Measurements from ENCODE around the gene ZNF516.

The ZNF516 gene

DNA sequence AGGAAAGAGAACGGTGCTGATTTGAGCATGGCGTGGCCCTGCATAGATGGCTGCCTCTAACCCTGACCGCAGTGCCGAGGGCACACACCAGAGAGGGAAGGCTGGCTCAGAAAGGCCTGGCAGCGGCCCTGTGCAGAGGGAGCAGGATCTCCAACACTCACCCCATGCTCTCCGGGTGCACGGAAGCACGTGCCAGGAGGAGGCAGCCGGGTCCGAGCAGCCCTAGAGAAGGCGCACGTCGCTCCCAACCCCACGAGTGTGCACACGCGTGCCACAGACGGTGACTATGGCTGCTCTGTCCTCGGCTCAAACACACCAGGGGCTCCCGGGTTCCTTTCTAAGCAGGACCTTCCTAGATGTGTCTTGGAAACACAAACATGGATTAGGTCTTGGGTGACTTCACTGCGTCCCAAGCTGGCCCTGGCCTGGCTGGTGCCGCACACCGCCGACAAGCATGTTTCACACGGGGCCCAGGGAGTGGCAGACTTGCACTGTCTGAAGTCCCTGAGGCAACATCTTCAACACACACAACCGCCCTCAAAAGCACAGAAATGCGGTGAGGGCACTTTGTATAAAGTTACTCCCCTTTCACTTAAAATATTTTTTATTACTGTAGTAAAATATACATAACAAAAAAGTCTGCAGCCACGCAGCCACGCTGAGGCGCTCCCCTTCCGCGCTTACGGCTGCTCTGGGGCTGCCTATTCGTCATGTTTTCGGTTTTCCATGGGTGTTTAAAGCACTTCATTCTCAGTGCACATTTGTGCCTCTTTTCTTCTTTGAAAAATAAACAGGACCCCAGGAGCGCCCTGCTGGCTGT, 110.0 kb downstream of the ZNF516 start:
- TF ChIP-seq, protein P1, sequence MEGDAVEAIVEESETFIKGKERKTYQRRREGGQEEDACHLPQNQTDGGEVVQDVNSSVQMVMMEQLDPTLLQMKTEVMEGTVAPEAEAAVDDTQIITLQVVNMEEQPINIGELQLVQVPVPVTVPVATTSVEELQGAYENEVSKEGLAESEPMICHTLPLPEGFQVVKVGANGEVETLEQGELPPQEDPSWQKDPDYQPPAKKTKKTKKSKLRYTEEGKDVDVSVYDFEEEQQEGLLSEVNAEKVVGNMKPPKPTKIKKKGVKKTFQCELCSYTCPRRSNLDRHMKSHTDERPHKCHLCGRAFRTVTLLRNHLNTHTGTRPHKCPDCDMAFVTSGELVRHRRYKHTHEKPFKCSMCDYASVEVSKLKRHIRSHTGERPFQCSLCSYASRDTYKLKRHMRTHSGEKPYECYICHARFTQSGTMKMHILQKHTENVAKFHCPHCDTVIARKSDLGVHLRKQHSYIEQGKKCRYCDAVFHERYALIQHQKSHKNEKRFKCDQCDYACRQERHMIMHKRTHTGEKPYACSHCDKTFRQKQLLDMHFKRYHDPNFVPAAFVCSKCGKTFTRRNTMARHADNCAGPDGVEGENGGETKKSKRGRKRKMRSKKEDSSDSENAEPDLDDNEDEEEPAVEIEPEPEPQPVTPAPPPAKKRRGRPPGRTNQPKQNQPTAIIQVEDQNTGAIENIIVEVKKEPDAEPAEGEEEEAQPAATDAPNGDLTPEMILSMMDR (IDR thresholded peaks at IDR 0.05): no peak
- DNase-seq (ENCODE audit: low spot score): peak; percentile 60
- Histone ChIP-seq H3K4me3 (no peak overlapping the region), H3K27ac (no peak overlapping the region)

DNA sequence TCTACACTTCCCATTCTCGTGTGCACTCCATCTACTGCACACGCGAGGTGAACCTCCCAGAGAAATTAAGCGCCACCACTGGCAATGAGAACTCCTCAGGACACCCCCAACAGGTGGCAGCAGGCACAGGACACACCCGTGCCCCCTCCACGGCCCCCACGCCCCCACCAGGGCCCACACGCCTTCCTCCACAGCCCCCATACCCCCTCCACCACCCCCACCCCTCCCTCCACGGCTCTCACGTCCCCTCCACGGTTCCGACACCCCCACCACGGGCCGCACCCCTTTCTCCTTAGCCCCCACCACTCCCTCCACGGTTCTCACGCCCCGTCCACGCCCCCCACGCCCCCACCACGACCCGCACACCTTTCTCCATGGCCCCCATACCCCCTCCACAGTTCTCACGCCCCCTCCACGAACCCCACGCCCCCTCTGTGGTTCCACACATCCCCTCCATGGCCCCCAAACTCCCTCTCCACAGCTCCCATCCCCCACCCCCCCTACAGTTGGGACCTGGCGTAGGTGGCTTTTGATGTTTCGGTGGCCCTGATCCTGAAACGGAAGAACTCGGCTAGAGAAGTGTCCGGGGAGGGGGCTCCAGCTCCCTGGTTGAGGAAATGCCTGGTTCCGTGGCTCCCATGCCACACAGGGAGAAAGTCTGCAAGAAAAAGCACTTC, 110.8 kb downstream of the ZNF516 start:
- TF ChIP-seq, protein P1 (IDR thresholded peaks at IDR 0.05): no peak
- peak; percentile 40 for DNase-seq (ENCODE audit: low spot score)
- H3K27ac ChIP-seq: no peak overlapping the region
- no peak overlapping the region for H3K4me3 ChIP-seq

DNA sequence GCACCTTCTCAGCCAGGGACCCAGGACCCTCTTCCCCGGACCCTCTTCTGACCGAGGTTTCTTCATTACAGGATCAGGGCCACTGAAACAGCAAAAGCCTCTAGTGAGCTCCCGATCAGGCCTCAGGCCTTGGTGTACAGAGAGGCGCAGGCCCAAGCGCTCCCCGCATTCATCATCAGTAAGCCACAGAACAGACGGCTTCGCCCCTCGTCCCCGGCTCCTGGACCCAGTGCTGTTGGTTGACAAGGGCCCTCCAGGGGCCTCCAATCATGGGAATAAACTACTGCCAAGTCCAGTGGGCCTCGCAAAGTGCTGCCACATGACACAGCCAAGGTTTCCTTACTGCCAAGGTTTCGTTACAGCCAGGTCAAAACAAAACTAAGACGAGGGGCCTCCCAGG, 111.4 kb downstream of the ZNF516 start:
- H3K4me3 ChIP-seq: no peak overlapping the region
- DNase-seq (ENCODE audit: low spot score): no peak
- TF ChIP-seq, protein P1 (IDR thresholded peaks at IDR 0.05): no peak
- H3K27ac ChIP-seq: no peak overlapping the region

DNA sequence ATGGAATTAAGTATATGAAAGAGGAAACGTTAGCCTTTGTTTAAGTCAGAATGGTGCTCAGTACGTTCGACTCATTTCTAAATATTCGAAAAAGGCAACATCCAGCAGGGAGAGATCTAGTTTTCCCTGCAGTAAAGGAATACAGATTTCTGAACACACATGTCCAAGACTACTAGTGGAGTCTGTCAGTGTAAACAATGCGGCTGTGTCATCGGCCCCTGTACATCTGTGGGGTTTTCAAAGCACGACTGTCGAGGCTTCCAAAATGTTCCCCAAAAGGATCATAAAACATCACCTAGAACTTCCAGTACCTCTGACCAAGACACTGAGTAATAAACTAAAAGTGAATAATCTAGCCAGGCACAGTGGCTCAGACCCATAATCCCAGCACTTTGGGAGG, 112.8 kb downstream of the ZNF516 start:
- Histone ChIP-seq H3K27ac (no peak overlapping the region), H3K4me3 (no peak overlapping the region)
- no peak for DNase-seq (ENCODE audit: low spot score)
- TF ChIP-seq, protein P1 (IDR thresholded peaks at IDR 0.05): no peak

DNA sequence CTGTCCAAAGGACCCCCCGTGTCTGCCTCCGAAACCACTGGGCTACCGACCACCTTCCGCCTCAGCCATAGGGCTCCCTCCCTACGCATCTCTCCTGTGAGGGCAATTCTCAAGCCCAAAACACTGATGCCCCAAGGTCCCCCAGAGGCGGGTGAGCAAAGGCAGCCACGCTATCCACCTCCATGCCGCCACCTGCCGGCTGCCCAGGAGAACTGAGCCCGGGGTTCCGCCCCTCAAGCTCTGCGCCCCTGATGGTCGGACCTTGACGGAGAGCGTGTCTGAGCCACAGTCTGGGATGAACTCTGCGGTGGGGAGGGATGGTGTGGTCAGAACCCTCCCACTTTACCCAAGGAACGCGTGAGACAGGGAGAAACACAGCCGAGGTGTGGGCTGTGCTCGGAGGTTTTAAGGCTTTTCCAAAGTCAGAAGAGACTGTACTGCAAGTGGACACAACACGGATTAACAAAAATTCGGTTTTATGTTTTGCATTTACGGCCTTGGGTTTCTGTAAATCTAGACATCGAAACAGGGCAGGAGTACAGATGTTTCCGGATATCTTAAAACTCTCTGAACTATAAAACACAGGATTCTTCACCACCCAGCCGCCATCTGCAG, 114.1 kb downstream of the ZNF516 start:
- no peak for DNase-seq (ENCODE audit: low spot score)
- TF ChIP-seq, protein P1 (IDR thresholded peaks at IDR 0.05): no peak
- no peak overlapping the region for H3K4me3 ChIP-seq
- no peak overlapping the region for H3K27ac ChIP-seq

DNA sequence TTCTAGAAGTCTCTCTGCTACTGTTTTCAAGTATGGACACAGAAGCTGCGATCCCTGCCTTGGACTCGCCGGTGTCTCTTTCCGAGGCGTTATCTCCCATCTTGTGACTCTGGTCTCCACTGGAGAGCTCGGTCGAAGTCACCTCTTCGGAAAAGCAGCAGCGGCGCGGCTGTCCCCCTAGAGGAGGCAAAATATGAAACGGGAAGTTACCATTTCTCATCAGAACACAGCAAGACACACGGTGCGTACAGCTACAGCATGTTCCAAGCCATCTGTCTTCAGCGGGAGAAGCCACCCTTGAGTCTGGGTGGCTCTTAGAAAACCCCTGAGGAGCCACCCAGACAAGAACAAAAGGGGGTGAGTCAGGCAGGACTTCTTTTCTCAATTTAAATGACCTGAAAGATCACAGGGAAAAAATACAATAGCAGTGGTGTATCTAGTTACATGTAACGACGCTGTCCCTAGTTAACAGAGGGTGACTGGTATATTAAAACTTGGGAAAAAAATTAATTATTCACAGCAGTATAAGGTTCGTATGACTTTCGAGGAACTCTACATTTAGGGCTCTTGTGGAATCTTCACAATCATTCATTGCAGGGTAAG, 114.8 kb downstream of the ZNF516 start:
- Histone ChIP-seq H3K4me3 (no peak overlapping the region), H3K27ac (no peak overlapping the region)
- TF ChIP-seq, protein P1 (IDR thresholded peaks at IDR 0.05): no peak
- DNase-seq (ENCODE audit: low spot score): no peak
